Activated gamma-delta T cell (primary cell): Measurements from ENCODE around the gene ZNF117.
"Not testable (repeated sequence)": the region's sequence is repeated elsewhere in the genome, so short reads cannot be mapped to it uniquely, and the experiment has no call there.

Experiments
- DNase-seq: peaks from one replicate; lab custom pipeline; 2025; lab: John Stamatoyannopoulos, UW

The ZNF117 gene

DNA sequence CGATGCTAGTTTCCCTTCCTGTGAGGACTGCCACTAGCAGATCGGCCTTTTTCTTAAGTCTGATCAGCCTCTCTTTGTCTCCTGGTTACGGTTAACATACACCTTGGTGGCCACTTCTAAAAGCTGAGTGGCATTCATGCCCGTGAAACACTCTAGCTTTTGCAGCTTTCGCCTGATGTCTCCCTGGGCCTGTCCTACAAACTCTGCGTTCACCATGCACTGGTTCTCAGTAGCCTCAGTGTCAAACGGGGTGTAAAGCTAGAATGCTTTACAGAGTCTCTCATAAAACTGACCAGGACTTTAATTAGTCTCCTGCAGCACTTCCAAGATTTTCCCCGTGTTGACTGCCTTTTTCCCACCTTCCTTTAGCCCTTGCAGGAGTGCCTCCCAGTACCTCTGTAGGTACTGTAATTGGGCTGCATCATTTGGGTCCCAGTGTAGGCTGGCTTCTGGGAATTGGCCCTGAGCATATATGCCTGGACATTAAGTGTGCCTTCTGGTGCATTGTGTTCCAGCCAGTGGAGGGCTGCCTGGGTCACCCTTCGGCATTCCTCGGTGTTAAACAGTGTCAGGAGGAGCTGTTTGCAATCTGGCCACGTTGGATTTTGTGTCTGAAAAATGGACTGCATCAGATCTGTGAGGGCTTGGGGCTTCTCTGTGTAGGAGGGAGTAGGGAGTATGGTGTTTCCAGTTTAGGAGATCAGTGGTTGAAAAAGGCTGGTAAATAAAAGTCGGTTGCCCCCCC is 6.5 kb upstream of the ZNF117 start:
- DNase-seq, result no peak

DNA sequence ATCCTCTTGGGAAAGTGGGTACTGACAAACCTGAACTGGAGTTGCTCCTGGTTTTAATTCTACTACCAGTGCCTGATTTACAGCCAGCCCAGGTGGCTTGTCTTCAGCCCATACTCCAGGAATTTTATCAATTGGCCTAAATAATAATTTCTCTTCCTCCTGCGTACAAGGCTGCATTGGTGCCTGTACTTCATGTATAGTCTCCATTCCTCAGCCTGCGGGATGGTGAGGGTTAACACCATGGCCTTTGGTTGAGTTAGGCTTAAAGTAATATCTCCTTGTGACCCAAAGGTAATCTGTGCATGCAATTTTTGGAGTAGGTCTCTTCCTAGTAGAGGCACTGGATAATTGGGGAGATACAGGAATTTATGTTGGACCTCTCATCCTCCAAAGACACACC is 5.5 kb upstream of the ZNF117 start:
- DNase-seq, result no peak

DNA sequence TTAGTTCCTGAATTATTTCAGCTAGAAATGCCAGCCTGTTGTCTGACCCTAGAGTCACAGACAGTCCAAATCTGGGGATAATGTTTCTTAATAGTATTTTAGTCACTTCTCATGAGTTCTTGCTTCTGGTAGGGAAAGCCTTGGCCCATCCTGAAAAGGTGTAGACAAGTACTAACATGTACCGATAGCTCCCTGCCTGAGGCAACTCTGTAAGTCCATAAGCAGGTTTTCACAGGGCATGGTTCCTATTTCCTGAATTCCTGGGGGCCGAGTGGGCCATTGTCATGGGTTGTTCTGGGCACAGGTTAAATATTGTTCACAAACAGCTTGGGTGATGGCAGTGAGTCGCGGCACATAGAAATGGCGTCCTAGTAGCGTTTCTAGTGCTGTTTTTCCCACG is 3.1 kb upstream of the ZNF117 start:
- DNase-seq, result no peak

DNA sequence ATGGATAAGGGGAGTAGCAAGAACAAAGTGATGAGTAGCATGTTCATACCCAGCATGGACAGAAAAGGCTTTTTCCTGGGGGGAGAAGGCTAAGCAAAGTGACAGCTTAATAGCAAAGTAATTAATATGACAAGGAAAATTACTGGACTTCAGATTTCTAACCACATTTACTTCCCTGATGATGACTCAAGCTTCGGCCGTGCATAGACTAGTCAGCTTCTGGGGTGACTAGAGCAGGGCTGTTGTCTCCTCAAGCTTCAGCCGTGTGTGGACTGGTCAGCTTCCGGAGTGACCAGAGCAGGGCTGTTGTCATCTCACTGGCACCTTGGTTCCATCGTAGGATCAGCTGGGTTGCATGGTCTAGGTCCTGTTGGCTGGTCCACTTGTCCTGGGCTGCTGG is 2.1 kb upstream of the ZNF117 start:
- no peak for DNase-seq

DNA sequence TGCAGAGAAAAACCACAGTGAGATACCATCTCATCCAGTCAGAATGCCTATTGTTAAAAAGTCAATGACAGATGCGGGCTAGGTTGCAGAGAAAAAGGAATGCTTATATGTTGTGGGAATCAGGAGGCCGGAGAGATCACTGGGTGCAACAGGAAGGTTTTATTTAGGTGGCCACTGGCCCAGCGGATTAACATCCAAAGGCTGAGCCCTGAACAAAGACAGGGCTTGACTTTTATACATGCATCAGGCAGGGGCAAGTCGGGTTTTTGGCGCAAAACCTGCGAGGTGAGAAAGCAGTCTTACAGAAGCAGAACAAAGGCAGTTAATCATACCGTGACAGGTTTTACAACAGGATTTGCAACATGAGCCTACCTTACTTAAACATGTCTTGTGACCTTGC is 620 bp downstream of the ZNF117 start:
- no peak for DNase-seq

DNA sequence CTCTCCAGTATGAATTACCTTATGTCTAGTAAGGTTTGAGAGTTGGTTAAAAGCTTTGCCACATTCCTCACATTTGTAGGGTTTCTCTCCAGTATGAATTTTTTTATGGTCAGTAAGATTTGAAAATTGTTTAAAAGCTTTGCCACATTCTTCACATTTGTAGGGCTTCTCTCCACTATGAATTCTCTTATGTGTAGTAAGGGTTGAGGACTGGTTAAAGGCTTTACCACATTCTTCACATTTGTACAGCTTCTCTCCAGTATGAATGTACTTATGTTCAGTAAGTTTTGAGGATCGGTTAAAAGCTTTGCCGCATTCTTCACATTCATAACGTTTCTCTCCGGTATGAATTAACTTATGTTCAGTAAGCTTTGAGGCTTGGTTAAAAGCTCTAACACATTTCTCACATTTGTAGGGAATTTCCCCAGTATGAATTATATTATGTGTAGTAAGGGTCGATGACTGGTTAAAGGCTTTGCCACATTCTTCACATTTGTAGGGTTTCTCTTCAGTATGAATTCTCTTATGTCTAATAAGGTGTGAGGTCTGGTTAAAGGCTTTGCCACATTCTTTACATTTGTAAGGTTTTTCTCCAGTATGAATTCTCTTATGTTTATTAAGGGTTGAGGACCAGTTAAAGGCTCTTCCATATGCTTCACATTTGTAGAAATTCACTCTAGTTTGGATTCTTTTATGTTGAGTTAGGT is 12.2 kb downstream of the ZNF117 start:
- no peak for DNase-seq

DNA sequence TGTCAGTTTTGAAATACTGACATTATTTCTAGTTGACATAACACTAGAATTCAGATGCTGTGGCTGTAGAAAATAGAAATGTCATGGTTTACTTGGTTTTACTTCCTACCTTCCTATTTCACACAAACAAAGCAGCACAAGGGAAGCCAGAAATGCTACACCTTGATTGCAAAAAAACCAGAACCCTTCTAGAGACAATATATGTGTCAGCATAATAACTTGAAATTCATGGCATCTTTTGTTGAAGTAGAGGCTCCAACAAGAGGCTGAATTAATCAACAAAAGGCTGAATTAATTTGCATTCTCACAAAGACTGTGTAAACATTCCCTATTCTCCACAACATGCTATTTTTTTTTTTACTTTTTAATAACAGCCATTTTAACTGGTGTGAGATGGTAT is 25.2 kb downstream of the ZNF117 start:
- DNase-seq, result no peak

DNA sequence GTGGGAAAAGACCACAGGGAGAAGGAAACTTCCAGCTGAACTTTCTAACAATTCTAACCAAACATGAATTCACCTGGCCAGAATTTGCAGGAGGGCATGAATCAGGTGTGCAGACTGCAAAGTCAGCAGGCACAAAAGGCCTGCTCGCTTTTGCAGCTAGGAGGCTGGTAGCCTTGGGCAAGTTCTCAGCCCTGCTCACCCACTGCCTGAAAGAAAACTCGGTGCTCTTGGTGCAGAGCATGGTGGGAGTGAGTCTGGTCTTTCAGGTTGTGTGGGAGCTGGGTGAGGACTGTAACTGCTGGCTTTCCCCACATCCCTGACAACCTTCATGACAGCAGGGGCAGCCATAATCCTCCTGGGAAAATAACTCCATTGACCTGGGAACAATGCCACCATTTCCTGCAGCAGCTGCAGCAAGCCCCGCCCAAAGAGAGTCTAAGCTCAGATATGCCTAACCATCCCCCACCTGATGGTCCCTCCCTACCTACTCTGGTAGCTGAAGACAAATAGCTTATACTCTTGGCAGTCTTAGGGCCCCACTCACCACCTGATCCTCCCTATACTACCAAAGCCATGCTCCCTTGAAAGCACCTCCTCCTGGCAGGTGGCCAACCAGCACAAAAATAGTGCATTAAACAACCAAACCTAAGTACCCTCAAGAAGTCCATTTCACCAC is 31.6 kb downstream of the ZNF117 start:
- no peak for DNase-seq

DNA sequence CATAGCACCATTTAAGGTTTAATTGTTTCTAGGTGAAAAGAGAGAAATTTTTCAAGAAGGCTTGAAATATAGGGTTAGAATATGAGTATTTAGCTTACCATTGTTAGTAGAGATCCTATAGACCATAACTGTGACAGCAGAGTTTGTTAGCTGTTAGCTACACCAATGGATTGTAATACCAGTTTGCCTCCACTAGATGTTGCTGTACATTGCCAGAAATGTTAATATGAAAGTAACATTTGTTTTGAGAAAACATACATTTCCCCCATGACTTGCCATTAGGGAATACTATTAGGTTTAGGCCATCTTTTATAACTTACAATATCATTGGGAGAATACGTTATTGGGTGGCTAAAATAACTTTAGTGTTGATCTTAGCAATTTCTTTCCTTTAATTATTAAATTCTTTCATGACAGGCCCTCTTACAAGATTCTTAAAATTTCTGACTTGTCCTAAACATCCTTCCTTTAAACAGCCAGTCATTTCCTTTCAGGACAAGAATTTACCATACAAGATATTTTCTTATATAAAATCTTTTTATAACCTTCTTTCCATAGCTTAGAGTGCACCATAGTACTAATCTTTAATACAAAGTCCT is 39.5 kb downstream of the ZNF117 start:
- DNase-seq, result no peak

DNA sequence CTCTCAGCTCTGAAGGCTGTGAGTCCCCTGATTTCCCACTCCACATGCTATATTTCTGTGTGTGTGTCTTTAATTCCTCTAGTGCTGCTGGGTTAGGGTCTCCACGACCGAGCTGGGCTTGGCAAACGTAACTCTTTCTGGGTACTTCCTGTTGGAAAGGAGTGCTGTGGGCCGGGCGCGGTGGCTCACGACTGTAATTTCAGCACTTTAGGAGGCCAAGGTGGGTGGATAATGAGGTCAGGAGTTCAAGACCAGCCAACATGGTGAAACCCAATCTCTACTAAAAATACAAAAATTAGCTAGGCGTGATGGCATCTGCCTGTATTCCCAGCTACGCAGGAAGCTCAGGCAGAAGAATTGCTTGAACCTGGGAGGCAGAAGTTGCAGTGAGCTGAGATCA is 40.2 kb downstream of the ZNF117 start:
- not testable (repeated sequence) for DNase-seq

DNA sequence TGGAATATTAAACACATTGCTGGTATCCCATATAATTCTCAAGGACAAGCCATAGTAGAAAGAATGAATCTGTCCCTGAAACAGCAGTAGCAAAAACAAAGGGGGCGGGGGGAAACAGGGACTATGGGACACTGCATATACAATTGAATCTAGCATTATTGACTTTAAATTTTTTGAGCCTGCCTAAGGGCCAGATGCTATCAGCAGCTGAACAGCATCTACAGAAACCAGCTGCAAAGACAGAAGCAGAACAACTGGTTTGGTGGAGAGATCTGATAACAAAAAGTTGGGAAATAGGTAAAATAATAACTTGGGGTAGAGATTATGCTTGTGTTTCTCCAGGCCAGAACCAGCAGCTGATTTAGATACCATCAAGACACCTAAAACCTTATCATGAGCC is 42.1 kb downstream of the ZNF117 start:
- DNase-seq, result not testable (repeated sequence)

DNA sequence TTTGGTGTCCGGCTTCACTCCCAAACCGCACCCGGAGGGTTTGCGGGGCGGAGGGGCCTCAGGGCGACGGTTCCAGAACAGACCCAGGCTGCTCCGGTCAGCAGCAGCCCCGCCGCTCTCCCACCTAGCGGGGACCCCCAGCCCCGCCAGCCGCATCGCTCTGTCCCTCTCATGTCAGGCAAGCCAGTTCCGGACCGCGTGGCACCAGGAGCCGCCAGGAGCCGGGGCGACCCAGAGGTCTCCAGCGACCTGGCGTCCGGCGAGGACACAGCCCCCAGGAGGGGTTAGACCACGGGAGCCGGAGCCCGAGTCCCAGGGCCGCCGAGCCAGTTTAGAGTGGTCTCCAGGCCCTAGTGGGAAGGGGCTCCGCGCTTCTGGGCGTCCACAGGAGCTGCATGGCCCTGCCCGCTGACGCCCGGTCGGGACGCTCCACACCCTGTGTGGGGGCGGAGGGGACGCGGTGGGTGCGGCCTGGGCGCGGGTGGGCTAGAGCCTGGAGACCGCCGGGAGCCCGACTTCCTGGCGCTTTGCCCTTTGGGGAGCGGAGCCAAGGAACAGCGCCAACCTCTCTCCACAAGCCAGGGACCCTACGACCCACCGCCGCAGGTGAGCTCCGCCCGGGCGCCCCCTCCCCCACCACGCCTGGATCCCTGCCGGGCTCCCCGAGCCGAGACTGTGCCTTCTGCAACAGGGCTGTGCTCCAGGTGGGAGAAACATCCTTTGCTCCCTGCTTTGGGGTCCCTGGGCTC is 43.4 kb downstream of the ZNF117 start:
- no peak for DNase-seq

DNA sequence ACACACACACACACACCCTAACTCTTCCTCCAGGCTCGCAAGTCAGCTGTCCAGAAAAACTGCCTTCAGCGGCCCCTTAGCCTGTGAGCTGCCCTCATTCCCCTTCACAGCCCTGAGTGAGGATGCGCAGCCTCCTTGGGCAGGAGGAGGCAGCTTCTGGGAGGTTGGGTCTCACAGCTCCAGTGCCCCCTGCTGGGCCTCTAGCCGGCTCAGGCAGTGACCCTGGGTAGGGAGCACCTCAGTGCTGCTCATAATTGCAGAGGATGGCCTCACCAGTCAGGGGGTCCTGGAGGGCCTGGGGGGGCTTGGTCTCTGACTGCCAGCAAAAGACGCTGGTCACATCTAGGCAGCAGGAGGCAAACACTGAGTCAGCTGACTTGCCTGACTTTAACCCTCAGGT is 44.1 kb downstream of the ZNF117 start:
- DNase-seq, result no peak

DNA sequence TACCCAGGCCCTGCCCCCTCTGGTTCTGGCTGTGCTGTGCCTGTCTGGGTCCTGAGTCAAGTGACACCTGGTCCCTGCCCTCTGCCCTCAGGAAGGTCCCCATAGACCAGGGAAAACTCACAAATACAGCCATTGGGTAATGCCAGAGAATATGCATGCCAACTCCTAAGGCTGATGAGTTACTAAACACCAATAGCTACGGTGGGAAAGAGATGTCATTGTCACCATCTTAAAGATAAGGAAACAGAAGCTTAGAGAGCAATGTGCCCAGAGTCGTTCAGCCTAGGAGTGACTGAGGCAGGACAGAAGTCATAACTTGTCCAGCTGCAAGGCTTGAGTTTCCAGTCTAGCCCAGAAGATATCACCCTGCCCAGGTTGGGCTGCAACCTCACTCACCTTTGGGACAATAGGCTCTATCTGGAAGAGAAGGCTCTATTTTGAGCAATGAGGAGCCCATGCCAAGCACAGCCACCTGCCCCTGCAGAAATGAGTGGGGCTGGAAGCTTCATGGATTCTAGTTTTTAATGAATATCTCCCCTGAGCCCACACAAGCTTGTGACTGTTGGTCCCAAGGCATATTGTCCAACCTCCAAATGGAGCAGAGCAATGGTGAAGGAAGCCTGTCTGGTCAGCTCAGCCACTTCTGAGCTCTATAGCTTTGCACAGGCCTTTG is 45.2 kb downstream of the ZNF117 start:
- no peak for DNase-seq

DNA sequence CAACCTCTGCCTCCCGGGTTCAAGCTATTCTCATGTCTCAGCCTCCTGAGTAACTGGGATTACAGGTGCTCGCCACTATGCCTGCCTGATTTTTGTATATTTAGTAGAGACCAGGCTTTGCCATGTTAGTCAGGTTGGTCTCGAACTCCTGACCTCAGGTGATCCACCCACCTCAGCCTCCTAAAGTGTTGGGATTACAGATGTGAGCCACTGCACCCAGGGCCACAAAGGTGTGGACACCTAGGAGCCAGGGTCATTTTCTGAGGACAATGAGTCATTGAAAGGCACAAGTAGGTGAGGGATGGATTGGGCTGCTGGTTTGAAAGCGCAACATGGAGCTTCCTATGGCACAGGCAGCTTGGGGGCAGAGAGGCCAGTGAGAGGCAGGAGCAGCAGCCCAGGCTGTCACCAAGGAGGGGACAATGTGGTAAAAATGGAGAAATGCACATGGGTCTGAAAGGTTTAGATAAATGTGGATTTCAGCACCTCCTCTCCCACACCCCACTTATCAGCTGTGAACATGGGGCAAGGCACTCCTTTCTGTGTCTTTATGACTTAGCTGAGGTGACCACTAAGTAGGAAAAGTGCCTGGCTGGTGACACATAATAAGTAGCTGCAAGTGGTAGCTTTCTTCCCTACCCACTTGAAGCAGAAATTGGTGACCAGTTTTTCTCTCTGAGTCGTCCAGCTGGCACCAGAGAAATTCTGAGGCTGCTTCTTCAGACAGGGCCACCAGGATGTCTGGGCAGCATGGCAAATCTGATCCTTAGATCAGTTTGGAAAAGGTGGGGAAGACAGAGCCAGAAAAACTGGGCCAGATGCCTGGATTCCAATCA is 46.0 kb downstream of the ZNF117 start:
- not testable (repeated sequence) for DNase-seq

DNA sequence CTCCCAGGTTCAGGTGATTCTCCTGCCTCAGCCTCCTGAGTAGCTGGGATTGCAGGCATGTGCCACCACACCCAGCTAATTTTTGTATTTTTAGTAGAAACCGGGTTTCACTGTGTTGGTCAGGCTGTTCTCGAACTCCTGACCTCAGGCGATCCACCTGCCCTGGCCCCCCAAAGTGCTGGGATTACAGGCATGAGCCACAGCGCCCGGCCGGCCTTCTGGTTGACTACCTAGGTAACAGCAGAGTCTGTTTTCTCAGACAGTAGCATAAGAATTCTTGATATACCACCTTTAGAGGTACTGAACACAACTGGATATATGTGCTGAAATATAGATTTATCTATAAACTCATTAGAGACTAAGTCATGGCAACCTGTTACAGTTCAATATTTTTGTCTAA is 50.8 kb downstream of the ZNF117 start:
- not testable (repeated sequence) for DNase-seq

DNA sequence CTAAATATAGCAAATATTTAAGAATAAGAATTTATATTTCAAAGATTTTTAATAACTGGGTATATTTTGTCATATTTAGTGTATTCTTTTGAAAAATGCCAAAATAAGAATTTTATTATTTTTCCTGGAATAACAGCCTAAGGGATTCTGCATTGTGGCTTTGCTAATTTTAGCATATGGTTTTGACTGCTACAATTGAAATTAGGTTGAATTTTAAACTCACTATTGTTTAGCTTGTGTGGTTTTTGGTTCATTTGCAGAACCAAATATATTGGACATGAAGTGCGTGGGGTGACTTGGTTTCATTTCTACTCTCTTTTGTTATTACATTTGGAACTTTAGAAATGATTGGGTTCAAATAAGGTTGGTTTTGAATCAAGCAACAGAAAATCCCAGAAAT is 52.3 kb downstream of the ZNF117 start:
- DNase-seq, result no peak

DNA sequence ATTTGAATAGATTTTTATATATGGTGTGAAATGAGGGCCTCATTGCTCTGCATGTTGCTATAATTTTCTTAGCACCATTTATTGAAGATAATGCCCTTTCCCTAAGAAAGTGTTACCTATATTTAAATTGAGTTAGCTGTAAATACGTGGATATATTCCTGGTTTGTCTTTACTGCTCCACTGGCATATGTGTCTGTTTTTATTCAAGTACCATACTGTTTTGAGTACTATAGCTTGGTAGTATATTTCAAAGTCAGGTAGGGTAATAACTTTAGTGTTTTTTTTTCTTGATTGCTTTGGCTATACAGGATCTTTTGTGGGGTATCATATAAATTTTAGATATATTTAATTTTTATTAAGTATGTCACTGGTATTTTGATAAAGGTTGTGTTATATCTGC is 56.4 kb downstream of the ZNF117 start:
- DNase-seq, result no peak

DNA sequence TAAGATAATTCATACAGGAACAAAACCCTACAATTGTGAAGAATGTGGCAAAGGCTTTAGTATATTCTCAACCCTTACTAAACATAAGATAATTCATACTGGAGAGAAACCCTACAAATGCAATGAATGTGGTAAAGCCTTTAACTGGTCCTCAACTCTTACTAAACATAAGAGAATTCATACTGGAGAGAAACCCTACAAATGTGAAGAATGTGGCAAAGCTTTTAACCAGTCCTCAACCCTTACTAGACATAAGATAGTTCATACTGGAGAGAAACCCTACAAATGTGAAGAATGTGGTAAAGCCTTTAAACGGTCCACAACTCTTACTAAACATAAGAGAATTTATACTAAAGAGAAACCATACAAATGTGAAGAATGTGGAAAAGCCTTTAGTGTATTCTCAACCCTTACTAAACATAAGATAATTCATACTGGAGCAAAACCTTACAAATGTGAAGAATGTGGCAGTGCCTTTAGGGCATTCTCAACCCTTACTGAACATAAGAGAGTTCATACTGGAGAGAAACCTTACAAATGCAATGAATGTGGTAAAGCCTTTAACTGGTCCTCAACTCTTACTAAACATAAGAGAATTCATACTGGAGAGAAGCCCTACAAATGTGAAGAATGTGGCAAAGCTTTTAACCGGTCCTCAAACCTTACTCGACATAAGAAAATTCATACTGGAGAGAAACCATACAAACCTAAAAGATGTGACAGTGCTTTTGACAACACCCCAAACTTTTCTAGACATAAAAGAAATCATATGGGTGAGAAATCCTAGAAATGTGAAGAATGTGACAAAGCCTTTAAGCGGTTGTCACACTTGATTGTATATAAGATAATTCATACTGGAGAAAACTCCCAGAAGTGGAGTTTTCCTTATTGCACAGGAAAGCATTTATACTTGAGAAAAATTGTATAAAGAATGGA is 62.3 kb downstream of the ZNF117 start:
- not testable (repeated sequence) for DNase-seq
